ENCODE measurements around the gene CCL7. TPM values are rescaled to one million over a fixed set of nuclear protein-coding genes. Genes with fewer than 3 reads are reported as not detected.

CCL7 gene
- total and polyA plus RNA-seq, 9 donors, result not detected

- Histone ChIP-seq H3K9me3 (replicated peaks; ENCODE audit: control insufficient read depth, low read depth, low read length) (peaks cover 9% of the 10 kb centered on the region), H3K4me3 (ENCODE audit: low read length) (no peak overlapping the region), H3K36me3 (ENCODE audit: control insufficient read depth, insufficient read depth, low read length) (no peaks in the 10 kb centered on the region), H3K27ac (ENCODE audit: low read length) (no peak overlapping the region), H3K27me3 (ENCODE audit: control insufficient read depth, insufficient read depth, low read length) (no peaks in the 10 kb centered on the region), H3K4me1 (ENCODE audit: control insufficient read depth, insufficient read depth, low read length) (peaks cover 21% of the 10 kb centered on the region)
- no CpG with 5 or more reads among the region's 1 CpG for WGBS (ENCODE audit: insufficient coverage)
- DNase-seq, result no peak
Measured at GRCh38 chr17:34230342-34230741, 39.7 kb upstream of the CCL7 start.

GRCh38 chr17:34234616-34235015, 35.4 kb upstream of the CCL7 start:
- Histone ChIP-seq H3K4me1 (ENCODE audit: control insufficient read depth, insufficient read depth, low read length) (peaks cover 58% of the 10 kb centered on the region), H3K9me3 (replicated peaks; ENCODE audit: control insufficient read depth, low read depth, low read length) (peaks cover 6% of the 10 kb centered on the region), H3K27ac (ENCODE audit: low read length) (peak overlapping the region; percentile 83), H3K27me3 (ENCODE audit: control insufficient read depth, insufficient read depth, low read length) (no peaks in the 10 kb centered on the region), H3K36me3 (ENCODE audit: control insufficient read depth, insufficient read depth, low read length) (no peaks in the 10 kb centered on the region), H3K4me3 (ENCODE audit: low read length) (no peak overlapping the region)
- no peak for DNase-seq
- WGBS (ENCODE audit: insufficient coverage), result no CpG with 5 or more reads among the region's 3 CpGs

- H3K4me1 ChIP-seq (ENCODE audit: control insufficient read depth, insufficient read depth, low read length), result peaks cover 66% of the 10 kb centered on the region
- no peaks in the 10 kb centered on the region for H3K36me3 ChIP-seq (ENCODE audit: control insufficient read depth, insufficient read depth, low read length)
- peak overlapping the region; percentile 83 for H3K27ac ChIP-seq (ENCODE audit: low read length)
- no peaks in the 10 kb centered on the region for H3K27me3 ChIP-seq (ENCODE audit: control insufficient read depth, insufficient read depth, low read length)
- no peak overlapping the region for H3K4me3 ChIP-seq (ENCODE audit: low read length)
- WGBS (ENCODE audit: insufficient coverage), result 17% methylated on average over 1 of the region's 6 CpGs
- DNase-seq, result peak; percentile 96
- H3K9me3 ChIP-seq (replicated peaks; ENCODE audit: control insufficient read depth, low read depth, low read length), result peaks cover 1% of the 10 kb centered on the region
Measured at GRCh38 chr17:34235389-34236028, 34.5 kb upstream of the CCL7 start.

GRCh38 chr17:34236281-34236892, 33.6 kb upstream of the CCL7 start:
- Histone ChIP-seq H3K4me3 (ENCODE audit: low read length) (no peak overlapping the region), H3K27ac (ENCODE audit: low read length) (peak overlapping the region; percentile 83), H3K4me1 (ENCODE audit: control insufficient read depth, insufficient read depth, low read length) (peaks cover 70% of the 10 kb centered on the region), H3K9me3 (replicated peaks; ENCODE audit: control insufficient read depth, low read depth, low read length) (no peaks in the 10 kb centered on the region), H3K27me3 (ENCODE audit: control insufficient read depth, insufficient read depth, low read length) (no peaks in the 10 kb centered on the region), H3K36me3 (ENCODE audit: control insufficient read depth, insufficient read depth, low read length) (no peaks in the 10 kb centered on the region)
- DNase-seq, result no peak
- WGBS (ENCODE audit: insufficient coverage), result 49% methylated on average over 4 of the region's 6 CpGs

- DNase-seq, result no peak
- WGBS (ENCODE audit: insufficient coverage), result 100% methylated on average over 1 of the region's 3 CpGs
Measured at GRCh38 chr17:34237458-34237857, 32.6 kb upstream of the CCL7 start.

GRCh38 chr17:34241062-34241461, 29.0 kb upstream of the CCL7 start:
- no peaks in the 10 kb centered on the region for H3K36me3 ChIP-seq (ENCODE audit: control insufficient read depth, insufficient read depth, low read length)
- DNase-seq, result peak; percentile 92
- no peak overlapping the region for H3K4me3 ChIP-seq (ENCODE audit: low read length)
- H3K9me3 ChIP-seq (replicated peaks; ENCODE audit: control insufficient read depth, low read depth, low read length), result no peaks in the 10 kb centered on the region
- 0% methylated on average over 2 of the region's 4 CpGs for WGBS (ENCODE audit: insufficient coverage)
- peak overlapping the region; percentile 43 for H3K27ac ChIP-seq (ENCODE audit: low read length)
- H3K27me3 ChIP-seq (ENCODE audit: control insufficient read depth, insufficient read depth, low read length), result no peaks in the 10 kb centered on the region
- H3K4me1 ChIP-seq (ENCODE audit: control insufficient read depth, insufficient read depth, low read length), result peaks cover 71% of the 10 kb centered on the region

More at GRCh38 chr17:34237458-34237857, 32.6 kb upstream of the CCL7 start:
- H3K4me3 ChIP-seq (ENCODE audit: low read length), result no peak overlapping the region
- H3K27ac ChIP-seq (ENCODE audit: low read length), result peak overlapping the region; percentile 14
- no peaks in the 10 kb centered on the region for H3K27me3 ChIP-seq (ENCODE audit: control insufficient read depth, insufficient read depth, low read length)
- no peaks in the 10 kb centered on the region for H3K36me3 ChIP-seq (ENCODE audit: control insufficient read depth, insufficient read depth, low read length)
- peaks cover 79% of the 10 kb centered on the region for H3K4me1 ChIP-seq (ENCODE audit: control insufficient read depth, insufficient read depth, low read length)
- H3K9me3 ChIP-seq (replicated peaks; ENCODE audit: control insufficient read depth, low read depth, low read length), result no peaks in the 10 kb centered on the region

GRCh38 chr17:34242587-34243363, 27.2 kb upstream of the CCL7 start:
- Histone ChIP-seq H3K4me3 (ENCODE audit: low read length) (no peak overlapping the region), H3K27ac (ENCODE audit: low read length) (peak overlapping the region; percentile 90), H3K9me3 (replicated peaks; ENCODE audit: control insufficient read depth, low read depth, low read length) (no peaks in the 10 kb centered on the region), H3K4me1 (ENCODE audit: control insufficient read depth, insufficient read depth, low read length) (peaks cover 58% of the 10 kb centered on the region), H3K36me3 (ENCODE audit: control insufficient read depth, insufficient read depth, low read length) (no peaks in the 10 kb centered on the region), H3K27me3 (ENCODE audit: control insufficient read depth, insufficient read depth, low read length) (no peaks in the 10 kb centered on the region)
- 100% methylated on average over 1 of the region's 8 CpGs for WGBS (ENCODE audit: insufficient coverage)
- peak; percentile 76 for DNase-seq

GRCh38 chr17:34243364-34244320, 26.4 kb upstream of the CCL7 start:
- WGBS (ENCODE audit: insufficient coverage), result 57% methylated on average over 7 of the region's 7 CpGs
- Histone ChIP-seq H3K36me3 (ENCODE audit: control insufficient read depth, insufficient read depth, low read length) (no peaks in the 10 kb centered on the region), H3K27ac (ENCODE audit: low read length) (peak overlapping the region; percentile 90), H3K4me3 (ENCODE audit: low read length) (no peak overlapping the region), H3K27me3 (ENCODE audit: control insufficient read depth, insufficient read depth, low read length) (no peaks in the 10 kb centered on the region), H3K4me1 (ENCODE audit: control insufficient read depth, insufficient read depth, low read length) (peaks cover 56% of the 10 kb centered on the region), H3K9me3 (replicated peaks; ENCODE audit: control insufficient read depth, low read depth, low read length) (no peaks in the 10 kb centered on the region)
- no peak for DNase-seq

- H3K27me3 ChIP-seq (ENCODE audit: control insufficient read depth, insufficient read depth, low read length), result no peaks in the 10 kb centered on the region
- H3K27ac ChIP-seq (ENCODE audit: low read length), result no peak overlapping the region
- 16% methylated on average over 2 of the region's 6 CpGs for WGBS (ENCODE audit: insufficient coverage)
- H3K4me3 ChIP-seq (ENCODE audit: low read length), result no peak overlapping the region
- no peaks in the 10 kb centered on the region for H3K9me3 ChIP-seq (replicated peaks; ENCODE audit: control insufficient read depth, low read depth, low read length)
- DNase-seq, result no peak
- H3K36me3 ChIP-seq (ENCODE audit: control insufficient read depth, insufficient read depth, low read length), result no peaks in the 10 kb centered on the region
- H3K4me1 ChIP-seq (ENCODE audit: control insufficient read depth, insufficient read depth, low read length), result peaks cover 58% of the 10 kb centered on the region
Measured at GRCh38 chr17:34245351-34245905, 24.6 kb upstream of the CCL7 start.

Data from muscle of leg (tissue), 11 donors.